ENCODE measurements around the gene SLC5A9. TPM values are rescaled to one million over a fixed set of nuclear protein-coding genes. Genes with fewer than 3 reads are reported as not detected.
"Not testable (repeated sequence)": the region's sequence is repeated elsewhere in the genome, so short reads cannot be mapped to it uniquely, and the experiment has no call there.

The SLC5A9 gene
- total RNA-seq, 6 experiments from 2014 or later = not detected

- peaks cover 51% of the 10 kb centered on the region for H3K9me3 Mint-ChIP-seq
- H3K27ac Mint-ChIP-seq = no peak overlapping the region
- H3K4me1 Mint-ChIP-seq (ENCODE audit: low read depth) = no peaks in the 10 kb centered on the region
- DNase-seq = no peak
- no peaks in the 10 kb centered on the region; the same call in 1 of the 2 replicates for H3K36me3 Mint-ChIP-seq (ENCODE audit: low read depth)
- peaks cover 2% of the 10 kb centered on the region; the same call in 1 of the 2 replicates for H3K27me3 Mint-ChIP-seq (ENCODE audit: insufficient read depth)
- H3K4me3 Mint-ChIP-seq = no peak overlapping the region
- no peak for TF ChIP-seq CTCF (IDR thresholded peaks at IDR 0.05)
Observed at GRCh38 chr1:48291421-48291820, 68.9 kb downstream of the SLC5A9 start.

DNA sequence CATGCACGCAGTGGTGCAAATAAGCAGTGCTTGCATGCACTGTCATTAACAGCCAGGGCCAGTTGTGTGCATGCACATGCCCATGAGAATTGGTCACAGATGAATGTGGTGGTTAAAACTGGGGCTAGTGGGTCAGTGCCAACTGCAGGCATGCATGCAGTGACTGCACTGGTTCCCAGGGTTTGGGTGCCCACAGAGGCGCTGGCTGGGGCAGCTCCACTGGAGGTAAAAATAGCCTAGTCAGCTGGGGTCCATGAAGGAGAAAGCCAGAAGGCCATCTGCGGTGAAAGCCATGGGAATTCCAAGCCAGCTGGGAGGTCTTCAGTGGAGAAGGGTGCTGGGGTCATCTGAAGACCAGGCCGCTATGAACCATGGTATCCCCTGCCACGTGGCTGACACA, 70.2 kb downstream of the SLC5A9 start:
- Mint-ChIP-seq H3K4me3 (no peak overlapping the region), H3K27me3 (ENCODE audit: insufficient read depth) (peaks cover 2% of the 10 kb centered on the region; the same call in 1 of the 2 replicates), H3K27ac (no peak overlapping the region), H3K4me1 (ENCODE audit: low read depth) (no peaks in the 10 kb centered on the region), H3K9me3 (peaks cover 45% of the 10 kb centered on the region), H3K36me3 (ENCODE audit: low read depth) (no peaks in the 10 kb centered on the region; the same call in 1 of the 2 replicates)
- DNase-seq = no peak
- TF ChIP-seq CTCF (IDR thresholded peaks at IDR 0.05) = no peak

DNA sequence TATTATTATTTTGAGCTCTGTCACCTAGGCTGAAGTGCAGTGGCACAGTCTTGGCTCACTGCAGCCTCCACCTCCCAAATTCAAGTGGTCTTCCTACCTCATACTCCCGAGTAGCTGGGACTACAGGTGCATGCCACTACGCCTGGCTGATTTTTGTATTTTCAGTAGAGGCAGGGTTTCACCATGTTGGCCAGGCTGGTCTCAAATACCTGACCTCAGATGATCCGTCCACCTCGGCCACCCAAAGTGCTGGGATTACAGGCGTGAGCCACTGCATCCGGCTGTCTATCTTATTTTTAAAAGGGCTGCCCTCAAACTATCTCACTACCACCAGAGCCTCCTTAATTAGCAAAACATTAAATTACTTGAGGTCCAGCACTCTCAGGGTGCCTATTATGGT, 71.6 kb downstream of the SLC5A9 start:
- not testable (repeated sequence) for H3K36me3 Mint-ChIP-seq (ENCODE audit: low read depth); H3K27me3 Mint-ChIP-seq (ENCODE audit: insufficient read depth); H3K4me3 Mint-ChIP-seq; DNase-seq; H3K4me1 Mint-ChIP-seq (ENCODE audit: low read depth); H3K27ac Mint-ChIP-seq
- peaks cover 40% of the 10 kb centered on the region for H3K9me3 Mint-ChIP-seq

GRCh38 chr1:48294656-48295055, 72.1 kb downstream of the SLC5A9 start:
- H3K9me3 Mint-ChIP-seq = peaks cover 40% of the 10 kb centered on the region
- no peak for DNase-seq
- no peaks in the 10 kb centered on the region for H3K4me1 Mint-ChIP-seq (ENCODE audit: low read depth)
- no peak overlapping the region for H3K4me3 Mint-ChIP-seq
- no peak for TF ChIP-seq CTCF (IDR thresholded peaks at IDR 0.05)
- H3K27me3 Mint-ChIP-seq (ENCODE audit: insufficient read depth) = peaks cover 4% of the 10 kb centered on the region
- no peaks in the 10 kb centered on the region for H3K36me3 Mint-ChIP-seq (ENCODE audit: low read depth)
- H3K27ac Mint-ChIP-seq = no peak overlapping the region

Other genes with a start within 250 kb of the SLC5A9 start
- gene TRABD2B, start 225.3 kb upstream of the SLC5A9 start, total RNA-seq (2021; fragmentation: NEBNext Ultra II Directional; extraction: Animal tissue kit (Norgen Biotek cat#: 25700)) = not detected
- 1 to 10 TPM in 5 of 6 experiments, under 1 TPM in 1; 0.31 to 4.0 (median 3.0) TPM for gene SPATA6, start 249.5 kb downstream of the SLC5A9 start, total RNA-seq (2021; fragmentation: NEBNext Ultra II Directional; extraction: Animal tissue kit (Norgen Biotek cat#: 25700))